GM23338 (cell line): Measurements from ENCODE around the gene CRBN. TPM values are rescaled to one million over a fixed set of nuclear protein-coding genes. Genes with fewer than 3 reads are reported as not detected.

Experiments used
- ATAC-seq: fragments of 200-7000 bp; cut with Tn5 transposase; 3 replicates; pipeline ENCODE4 v1.9.1; 2020
- DNase-seq: peaks from one replicate; pipeline ENCODE4 v3.0.0-alpha.2; 2015; ENCODE audit warnings: low spot score
- H2AFZ ChIP-seq: fragments of 200-600 bp; sonication (generic); 2 replicates; pipeline ENCODE4 v1.8.0; 2016; ENCODE audit warnings: antibody characterized with exemption, mild to moderate bottlenecking, moderate library complexity
- H3F3A ChIP-seq: fragments of 200-600 bp; sonication (generic); replicated peaks from 2 replicates; pipeline ENCODE4 v1.8.0; 2017; ENCODE audit warnings: antibody characterized with exemption, mixed run types, low read depth
- H3K27ac ChIP-seq: fragments of 200-600 bp; sonication (generic); 2 replicates; pipeline ENCODE4 v1.6.1; 2016; ENCODE audit warnings: low read depth
- H3K27me3 ChIP-seq: fragments of 200-600 bp; sonication (generic); 2 replicates; pipeline ENCODE4 v1.8.0; 2016; ENCODE audit warnings: mild to moderate bottlenecking, mixed run types, moderate library complexity; ENCODE audit not compliant: insufficient read depth
- H3K36me3 ChIP-seq: fragments of 200-600 bp; sonication (generic); 2 replicates; pipeline ENCODE4 v1.8.0; 2016; ENCODE audit warnings: mild to moderate bottlenecking; ENCODE audit not compliant: insufficient read depth
- H3K4me1 ChIP-seq: fragments of 200-600 bp; sonication (generic); 2 replicates; pipeline ENCODE4 v1.8.0; 2016; ENCODE audit warnings: mild to moderate bottlenecking, moderate library complexity; ENCODE audit not compliant: insufficient read depth
- H3K4me2 ChIP-seq: fragments of 200-600 bp; sonication (generic); 2 replicates; pipeline ENCODE4 v1.7.1; 2017; ENCODE audit warnings: mixed run types
- H3K4me3 ChIP-seq: fragments of 200-600 bp; sonication (generic); 2 replicates; pipeline ENCODE4 v1.6.1; 2016; ENCODE audit warnings: mixed run types
- H3K79me2 ChIP-seq: fragments of 200-600 bp; sonication (generic); replicated peaks from 2 replicates; pipeline ENCODE4 v1.8.0; 2017; ENCODE audit warnings: mild to moderate bottlenecking; ENCODE audit not compliant: insufficient read depth
- H3K9me2 ChIP-seq: fragments of 200-600 bp; sonication (generic); 2 replicates; pipeline ENCODE4 v1.8.0; 2017; ENCODE audit not compliant: insufficient read depth
- H4K20me1 ChIP-seq: fragments of 200-600 bp; sonication (generic); replicated peaks from 2 replicates; pipeline ENCODE4 v1.8.0; 2017; ENCODE audit warnings: mild to moderate bottlenecking; ENCODE audit not compliant: insufficient read depth
- H3K27ac Mint-ChIP-seq: 2 replicates; pipeline ENCODE4 v1.8.0; 2020; ENCODE audit warnings: inconsistent platforms, mild to moderate bottlenecking, moderate library complexity, mixed read lengths
- H3K27me3 Mint-ChIP-seq: 3 replicates; pipeline ENCODE4 v1.8.0; 2022; ENCODE audit warnings: low read depth, mild to moderate bottlenecking, moderate library complexity, mixed read lengths, inconsistent platforms; ENCODE audit not compliant: insufficient read depth, poor library complexity
- H3K36me3 Mint-ChIP-seq: 3 replicates; pipeline ENCODE4 v1.8.0; 2021; ENCODE audit warnings: low read depth, mild to moderate bottlenecking, inconsistent platforms, moderate library complexity, mixed read lengths
- H3K4me1 Mint-ChIP-seq: 3 replicates; pipeline ENCODE4 v1.8.0; 2020; ENCODE audit warnings: mild to moderate bottlenecking, inconsistent platforms, mixed read lengths
- H3K4me3 Mint-ChIP-seq: 3 replicates; pipeline ENCODE4 v1.8.0; 2021; ENCODE audit warnings: moderate library complexity, mild to moderate bottlenecking, inconsistent platforms, mixed read lengths
- H3K9me3 Mint-ChIP-seq: 3 replicates; pipeline ENCODE4 v1.8.0; 2020; ENCODE audit warnings: moderate library complexity, mild to moderate bottlenecking, inconsistent platforms, mixed read lengths
- CREB1 ChIP-seq: fragments of 250-450 bp; sonication (Bioruptor Pico); IDR thresholded peaks from 2 replicates; pipeline ENCODE4 v1.5.0; 2020; ENCODE audit warnings: low read depth, mild to moderate bottlenecking, moderate library complexity
- EZH2 ChIP-seq: fragments of 200-600 bp; sonication (generic); IDR thresholded peaks from one replicate; pipeline ENCODE4 v1.8.0; 2017; ENCODE audit warnings: antibody characterized with exemption, mild to moderate bottlenecking, low read depth; ENCODE audit not compliant: unreplicated experiment
- EZH2phosphoT487 ChIP-seq: fragments of 200-600 bp; sonication (generic); IDR thresholded peaks from one replicate; pipeline ENCODE4 v1.8.1; 2018; ENCODE audit warnings: antibody characterized with exemption; ENCODE audit not compliant: unreplicated experiment
- JUNB ChIP-seq: IDR thresholded peaks from one replicate; pipeline ENCODE4 v1.6.1; 2016; ENCODE audit warnings: antibody characterized with exemption; ENCODE audit not compliant: unreplicated experiment
- POLR2AphosphoS5 ChIP-seq: IDR thresholded peaks from 2 replicates; pipeline ENCODE4 v1.6.1; 2016; ENCODE audit warnings: antibody characterized with exemption, low read depth
- STAT1 ChIP-seq: IDR thresholded peaks from one replicate; pipeline ENCODE4 v1.6.1; 2016; ENCODE audit warnings: antibody characterized with exemption; ENCODE audit not compliant: unreplicated experiment
- ZNF331 ChIP-seq: fragments of 250-450 bp; sonication (Bioruptor Pico); IDR thresholded peaks from 2 replicates; pipeline ENCODE4 v1.5.0; 2020; ENCODE audit warnings: low read depth, mild to moderate bottlenecking, moderate library complexity
- polyA plus RNA-seq: library from polyadenylated mRNA; unstranded; fragments of >200 nt; fragmentation: Nextera tagmentation; extraction: Ambion mirVana; gene quantifications from 2 replicates; pipeline ENCODE4 v1.2.1, GENCODE V29; 2016
- total RNA-seq: library from RNA; depleted of rRNA; stranded (reverse); fragments of >200 nt; shearing (Covaris generic); gene quantifications from 2 replicates; pipeline ENCODE4 v1.2.3, GENCODE V29; 2014
- TF ChIP-seq, protein P1 (sequence below), 2 experiments: fragments of 200-600 bp in 1 of 2; sonication (generic) in 1 of 2; conservative IDR thresholded peaks; 2 replicates each; pipeline versions ENCODE4 v1.5.1 to v1.6.1; 2016 to 2017; ENCODE audit warnings: antibody characterized with exemption in 2 of 2, low read depth in 2 of 2, mild to moderate bottlenecking in 2 of 2, moderate library complexity in 1 of 2
- TF ChIP-seq, protein P2 (sequence below): IDR thresholded peaks from 2 replicates; pipeline ENCODE4 v1.6.1; 2016; ENCODE audit warnings: antibody characterized with exemption

Gene CRBN
- total and polyA plus RNA-seq, 2 experiments from 2014 or later, result 33.6 to 41.7 TPM

DNA sequence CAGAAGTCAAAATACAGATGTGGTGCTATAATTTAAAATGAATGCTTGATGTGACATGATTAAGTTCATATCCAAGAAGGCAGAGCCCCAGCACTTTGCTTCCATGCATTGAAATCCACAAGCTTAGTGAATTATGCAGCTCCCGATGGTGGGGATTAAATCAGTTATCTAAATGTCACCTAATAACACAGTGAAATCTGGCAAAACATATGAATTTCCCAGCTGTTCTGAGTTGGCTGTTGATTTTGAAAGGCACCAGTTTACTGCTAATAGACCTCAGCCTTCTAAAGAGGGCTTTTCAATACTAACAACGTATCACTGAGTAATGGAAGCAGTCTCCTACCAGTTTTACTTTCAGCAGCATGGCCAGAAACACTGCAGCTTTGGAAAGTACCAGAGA is 19.8 kb upstream of the CRBN start (continued):
- TF ChIP-seq, protein P1, sequence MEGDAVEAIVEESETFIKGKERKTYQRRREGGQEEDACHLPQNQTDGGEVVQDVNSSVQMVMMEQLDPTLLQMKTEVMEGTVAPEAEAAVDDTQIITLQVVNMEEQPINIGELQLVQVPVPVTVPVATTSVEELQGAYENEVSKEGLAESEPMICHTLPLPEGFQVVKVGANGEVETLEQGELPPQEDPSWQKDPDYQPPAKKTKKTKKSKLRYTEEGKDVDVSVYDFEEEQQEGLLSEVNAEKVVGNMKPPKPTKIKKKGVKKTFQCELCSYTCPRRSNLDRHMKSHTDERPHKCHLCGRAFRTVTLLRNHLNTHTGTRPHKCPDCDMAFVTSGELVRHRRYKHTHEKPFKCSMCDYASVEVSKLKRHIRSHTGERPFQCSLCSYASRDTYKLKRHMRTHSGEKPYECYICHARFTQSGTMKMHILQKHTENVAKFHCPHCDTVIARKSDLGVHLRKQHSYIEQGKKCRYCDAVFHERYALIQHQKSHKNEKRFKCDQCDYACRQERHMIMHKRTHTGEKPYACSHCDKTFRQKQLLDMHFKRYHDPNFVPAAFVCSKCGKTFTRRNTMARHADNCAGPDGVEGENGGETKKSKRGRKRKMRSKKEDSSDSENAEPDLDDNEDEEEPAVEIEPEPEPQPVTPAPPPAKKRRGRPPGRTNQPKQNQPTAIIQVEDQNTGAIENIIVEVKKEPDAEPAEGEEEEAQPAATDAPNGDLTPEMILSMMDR (conservative IDR thresholded peaks at IDR 0.05; ENCODE audit: low read depth in 2 of 2), result no peak
- no peak for TF ChIP-seq JUNB
- no peak for TF ChIP-seq POLR2AphosphoS5
- TF ChIP-seq STAT1, result no peak
- TF ChIP-seq EZH2, result no peak
- TF ChIP-seq, protein P2, sequence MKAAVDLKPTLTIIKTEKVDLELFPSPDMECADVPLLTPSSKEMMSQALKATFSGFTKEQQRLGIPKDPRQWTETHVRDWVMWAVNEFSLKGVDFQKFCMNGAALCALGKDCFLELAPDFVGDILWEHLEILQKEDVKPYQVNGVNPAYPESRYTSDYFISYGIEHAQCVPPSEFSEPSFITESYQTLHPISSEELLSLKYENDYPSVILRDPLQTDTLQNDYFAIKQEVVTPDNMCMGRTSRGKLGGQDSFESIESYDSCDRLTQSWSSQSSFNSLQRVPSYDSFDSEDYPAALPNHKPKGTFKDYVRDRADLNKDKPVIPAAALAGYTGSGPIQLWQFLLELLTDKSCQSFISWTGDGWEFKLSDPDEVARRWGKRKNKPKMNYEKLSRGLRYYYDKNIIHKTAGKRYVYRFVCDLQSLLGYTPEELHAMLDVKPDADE, result no peak

DNA sequence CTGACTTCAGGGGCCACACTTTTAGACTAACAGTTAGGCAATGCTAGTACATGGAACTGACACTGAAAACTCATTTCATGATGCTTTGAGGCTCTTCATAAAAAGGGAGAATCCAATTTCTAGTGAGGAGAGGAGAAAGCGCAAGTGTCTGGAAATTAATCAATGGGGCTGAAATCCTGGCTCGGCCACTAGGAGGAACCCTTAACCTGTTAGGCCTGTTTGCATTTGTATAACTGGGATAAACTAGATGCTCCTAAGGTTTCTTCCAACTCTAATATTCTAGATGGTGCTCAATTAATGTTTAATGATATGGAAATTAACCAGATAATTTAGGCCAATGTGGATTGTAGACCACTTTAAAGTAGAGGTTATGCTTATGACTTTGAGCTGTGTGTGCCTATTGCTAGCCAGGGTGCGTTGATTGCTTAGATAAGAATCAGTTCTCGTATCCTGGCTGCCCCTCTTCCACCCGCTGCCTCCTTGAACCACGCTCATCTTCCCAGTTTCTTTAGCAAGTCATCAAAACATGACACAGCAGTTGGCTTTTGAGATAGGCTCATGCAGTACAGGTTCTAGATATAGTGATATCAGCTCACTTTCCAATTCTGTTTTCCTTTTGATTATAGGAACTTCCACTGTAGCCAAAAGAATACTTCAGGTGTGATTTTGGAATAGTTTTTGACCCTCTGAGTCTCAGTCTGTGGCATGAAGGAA is 16.8 kb upstream of the CRBN start:
- Mint-ChIP-seq H3K27me3 (no peaks in the 10 kb centered on the region), H3K4me1 (no peaks in the 10 kb centered on the region), H3K36me3 (0 out of 3 replicates have a peak, but pooled peaks cover 3% of the 10 kb centered on the region), H3K9me3 (peaks cover 60% of the 10 kb centered on the region), H3K27ac (no peak overlapping the region), H3K4me3 (no peak overlapping the region)
- Histone ChIP-seq H3K36me3 (no peaks in the 10 kb centered on the region), H4K20me1 (no peaks in the 10 kb centered on the region), H3K27me3 (no peaks in the 10 kb centered on the region), H3F3A (no peaks in the 10 kb centered on the region), H3K79me2 (no peaks in the 10 kb centered on the region), H3K9me2 (no peaks in the 10 kb centered on the region), H3K4me3 (no peak overlapping the region), H3K27ac (no peak overlapping the region), H3K4me1 (no peaks in the 10 kb centered on the region), H3K4me2 (no peak overlapping the region), H2AFZ (no peak overlapping the region)
- no peak for TF ChIP-seq EZH2phosphoT487
- TF ChIP-seq, protein P1 (conservative IDR thresholded peaks at IDR 0.05; ENCODE audit: low read depth in 2 of 2), result peak; percentile 78 to 88
- TF ChIP-seq EZH2, result no peak
- peak; percentile 52 for DNase-seq
- no peak for ATAC-seq

DNA sequence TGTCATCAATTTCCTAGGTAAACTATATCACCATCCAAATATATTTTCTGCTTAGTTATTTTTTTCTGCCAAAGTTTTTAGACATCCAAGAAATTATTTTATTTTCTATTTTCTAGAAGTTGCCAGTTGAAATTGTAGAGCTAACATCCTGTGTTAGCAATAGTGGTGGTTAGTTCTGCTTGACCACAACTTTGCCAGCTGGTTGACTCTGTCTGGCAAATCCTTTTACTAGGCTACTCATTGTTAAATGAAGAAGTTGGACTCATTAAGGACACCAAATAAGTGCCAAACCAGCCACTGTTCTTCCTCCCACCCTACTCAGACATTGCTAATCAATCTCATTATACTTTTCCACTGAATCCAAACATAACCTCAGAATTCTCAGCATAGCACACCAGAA is 15.4 kb upstream of the CRBN start:
- H3K36me3 ChIP-seq, result no peaks in the 10 kb centered on the region
- H3K4me3 ChIP-seq, result no peak overlapping the region
- no peaks in the 10 kb centered on the region for H3F3A ChIP-seq
- H3K27ac ChIP-seq, result no peak overlapping the region
- no peak for DNase-seq
- Mint-ChIP-seq H3K27ac (no peak overlapping the region), H3K9me3 (peaks cover 66% of the 10 kb centered on the region), H3K4me1 (no peaks in the 10 kb centered on the region), H3K4me3 (no peak overlapping the region), H3K36me3 (peaks cover 3% of the 10 kb centered on the region; the same call in 1 of the 3 replicates), H3K27me3 (no peaks in the 10 kb centered on the region)
- H3K9me2 ChIP-seq, result no peaks in the 10 kb centered on the region
- no peaks in the 10 kb centered on the region for H3K4me1 ChIP-seq
- H3K4me2 ChIP-seq, result no peak overlapping the region
- H3K79me2 ChIP-seq, result no peaks in the 10 kb centered on the region
- H3K27me3 ChIP-seq, result no peaks in the 10 kb centered on the region
- ATAC-seq, result no peak
- no peaks in the 10 kb centered on the region for H4K20me1 ChIP-seq
- no peak for TF ChIP-seq CREB1 (CRISPR knock-in tag)
- TF ChIP-seq, protein P1 (conservative IDR thresholded peaks at IDR 0.05; ENCODE audit: low read depth in 2 of 2), result no peak
- no peak for TF ChIP-seq EZH2
- no peak for TF ChIP-seq POLR2AphosphoS5
- TF ChIP-seq ZNF331, result no peak
- TF ChIP-seq STAT1, result no peak
- no peak overlapping the region for H2AFZ ChIP-seq
